HCT116 (cell line): Measurements from ENCODE around the gene KLHDC3. TPM values are rescaled to one million over a fixed set of nuclear protein-coding genes. Genes with fewer than 3 reads are reported as not detected.

Source experiments
- ATAC-seq: fragments of 200-7000 bp; cut with Tn5 transposase; 2 replicates; pipeline ENCODE4 v1.9.1; 2020; ENCODE audit warnings: mild to moderate bottlenecking, moderate library complexity
- BruUV-seq: library from RNA; stranded (reverse); fragments of 400-500 nt; replicated peaks from 2 replicates; lab custom pipeline; 2021; lab: Mats Ljungman, UMichigan
- CTCF ChIA-PET: fragments of 300-600 bp; sonication (Branson Sonifier 250); formaldehyde crosslinking; loops from one replicate; lab custom pipeline; 2021; ENCODE audit warnings: antibody characterized with exemption; lab: Charles Lee
- POLR2A ChIA-PET: fragments of 300-600, 350-600 bp; sonication (Branson Sonifier 250); formaldehyde crosslinking; loops from one replicate; lab custom pipeline; 2021; ENCODE audit warnings: antibody characterized with exemption; lab: Charles Lee
- RAD21 ChIA-PET, 2 experiments: fragments of 300-600 bp; sonication (Branson Sonifier 250); formaldehyde crosslinking; loops; one replicate each; lab custom pipeline; 2023; ENCODE audit warnings: low total read pairs in 2 of 2; ENCODE audit not compliant: uncharacterized antibody in 2 of 2, unreplicated experiment in 2 of 2, low non-redundant PET in 1 of 2; lab: Charles Lee
- DNase-seq: peaks from one replicate; pipeline ENCODE4 v3.0.0-alpha.2; 2010; ENCODE audit warnings: low read depth, low spot score
- H2AFZ ChIP-seq: fragments of 200-600 bp; shearing (Covaris generic), sonication (generic); 2 replicates; pipeline ENCODE4 v1.6.1; 2017; ENCODE audit warnings: low read depth, mixed run types, mixed read lengths, antibody characterized with exemption, low read length; ENCODE audit not compliant: poor library complexity, severe bottlenecking
- H3K27ac ChIP-seq: 2 replicates; pipeline ENCODE4 v1.5.1; 2012; ENCODE audit warnings: low read depth, low read length
- H3K27me3 ChIP-seq: fragments of 200-600 bp; sonication (generic); 2 replicates; pipeline ENCODE4 v1.6.1; 2016; ENCODE audit warnings: mixed run types, low read length, mixed read lengths; ENCODE audit not compliant: insufficient read depth
- H3K36me3 ChIP-seq, 2 experiments: fragments of 200-500 bp in 1 of 2; fragments of 200-600 bp in 1 of 2; sonication (Bioruptor generic) in 1 of 2; sonication (generic) in 1 of 2; 2 replicates each; pipeline versions ENCODE4 v1.5.1 to v1.6.1; 2014 to 2016; ENCODE audit warnings: low read length in 2 of 2, inconsistent platforms in 1 of 2, mixed read lengths in 1 of 2, mixed run types in 1 of 2; ENCODE audit not compliant: insufficient read depth in 2 of 2, control insufficient read depth in 1 of 2
- H3K4me1 ChIP-seq, 2 experiments: fragments of 200-600 bp in 1 of 2; sonication (generic) in 1 of 2; 2 replicates each; pipeline versions ENCODE4 v1.5.1 to v1.6.1; 2012 to 2017; ENCODE audit warnings: low read length in 2 of 2, inconsistent platforms in 1 of 2, mild to moderate bottlenecking in 1 of 2, mixed read lengths in 1 of 2, mixed run types in 1 of 2, moderate library complexity in 1 of 2; ENCODE audit not compliant: insufficient read depth in 2 of 2, control insufficient read depth in 1 of 2
- H3K4me2 ChIP-seq: fragments of 200-600 bp; sonication (generic); 2 replicates; pipeline ENCODE4 v1.6.1; 2017; ENCODE audit warnings: mixed run types, low read length, mixed read lengths
- H3K4me3 ChIP-seq, 2 experiments: fragments of 200-600 bp in 1 of 2; sonication (generic) in 1 of 2; replicated peaks in 1 of 2; 2 replicates each; pipeline ENCODE4 v1.5.1; 2011 to 2016; ENCODE audit warnings: low read length in 2 of 2, control low read depth in 1 of 2, low read depth in 1 of 2, mild to moderate bottlenecking in 1 of 2, mixed read lengths in 1 of 2, mixed run types in 1 of 2
- H3K79me2 ChIP-seq: fragments of 200-600 bp; sonication (generic); 2 replicates; pipeline ENCODE4 v1.6.1; 2017; ENCODE audit warnings: mild to moderate bottlenecking, mixed run types, low read length, moderate library complexity, mixed read lengths; ENCODE audit not compliant: insufficient read depth
- H3K9ac ChIP-seq: fragments of 200-600 bp; sonication (generic); 2 replicates; pipeline ENCODE4 v1.6.1; 2016; ENCODE audit warnings: low read length, mixed read lengths
- H3K9me2 ChIP-seq: fragments of 200-600 bp; sonication (generic), shearing (Covaris generic); 2 replicates; pipeline ENCODE4 v1.6.1; 2017; ENCODE audit warnings: mixed run types, mild to moderate bottlenecking, moderate library complexity; ENCODE audit not compliant: insufficient read depth
- H3K9me3 ChIP-seq, 2 experiments: fragments of 200-500 bp in 1 of 2; fragments of 200-600 bp in 1 of 2; sonication (Bioruptor generic) in 1 of 2; sonication (generic) in 1 of 2; 2 replicates each; pipeline ENCODE4 v1.6.1; 2014 to 2017; ENCODE audit warnings: low read length in 2 of 2, mixed read lengths in 2 of 2, inconsistent platforms in 1 of 2, low read depth in 1 of 2, mild to moderate bottlenecking in 1 of 2, mixed run types in 1 of 2, moderate library complexity in 1 of 2; ENCODE audit not compliant: control insufficient read depth in 1 of 2, insufficient read depth in 1 of 2
- H4K20me1 ChIP-seq: fragments of 200-600 bp; sonication (generic), shearing (Covaris generic); 2 replicates; pipeline ENCODE4 v1.6.1; 2017; ENCODE audit warnings: mixed run types, mild to moderate bottlenecking, moderate library complexity; ENCODE audit not compliant: insufficient read depth
- CBX3 ChIP-seq: IDR thresholded peaks from 2 replicates; pipeline ENCODE4 v1.6.1; 2012; ENCODE audit warnings: low read depth
- CEBPB ChIP-seq: IDR thresholded peaks from 2 replicates; pipeline ENCODE4 v1.6.1; 2012; ENCODE audit warnings: low read depth
- FOSL1 ChIP-seq: IDR thresholded peaks from 2 replicates; pipeline ENCODE4 v1.6.1; 2012; ENCODE audit warnings: low read depth
- JUND ChIP-seq: IDR thresholded peaks from 2 replicates; pipeline ENCODE4 v1.6.1; 2012
- MAX ChIP-seq: IDR thresholded peaks from 2 replicates; pipeline ENCODE4 v1.6.1; 2012
- POLR2A ChIP-seq: IDR thresholded peaks from 2 replicates; pipeline ENCODE4 v1.7.0; 2011; ENCODE audit warnings: borderline replicate concordance; ENCODE audit not compliant: insufficient read depth, insufficient read length; ENCODE audit errors: extremely low read depth
- RAD21 ChIP-seq: IDR thresholded peaks from 2 replicates; pipeline ENCODE4 v1.6.1; 2012; ENCODE audit warnings: low read depth, mild to moderate bottlenecking
- REST ChIP-seq: IDR thresholded peaks from 2 replicates; pipeline ENCODE4 v1.6.1; 2012; ENCODE audit warnings: low read depth
- SIN3A ChIP-seq: IDR thresholded peaks from 2 replicates; pipeline ENCODE4 v1.6.1; 2012; ENCODE audit warnings: low read depth
- SP1 ChIP-seq: IDR thresholded peaks from 2 replicates; pipeline ENCODE4 v1.6.1; 2012; ENCODE audit warnings: low read depth
- SRF ChIP-seq: IDR thresholded peaks from 2 replicates; pipeline ENCODE4 v1.6.1; 2012; ENCODE audit warnings: low read depth
- TCF7L2 ChIP-seq: IDR thresholded peaks from 2 replicates; pipeline ENCODE4 v1.7.0; 2011; ENCODE audit warnings: borderline replicate concordance, inconsistent platforms; ENCODE audit not compliant: insufficient read depth, insufficient read length; ENCODE audit errors: extremely low read depth
- YY1 ChIP-seq: IDR thresholded peaks from 2 replicates; pipeline ENCODE4 v1.6.1; 2011; ENCODE audit warnings: low read length, low read depth, moderate library complexity, mild to moderate bottlenecking; ENCODE audit not compliant: insufficient replicate concordance; ENCODE audit errors: extremely low read depth
- ZBTB33 ChIP-seq: IDR thresholded peaks from 2 replicates; pipeline ENCODE4 v1.6.1; 2011; ENCODE audit warnings: mild to moderate bottlenecking, low read length, moderate library complexity; ENCODE audit not compliant: insufficient replicate concordance; ENCODE audit errors: extremely low read depth
- ZFX ChIP-seq: fragments of 450-650 bp; IDR thresholded peaks from 2 replicates; pipeline ENCODE4 v1.6.1; 2017
- ZNF274 ChIP-seq: fragments of 200-500 bp; sonication (Bioruptor generic); IDR thresholded peaks from 2 replicates; pipeline ENCODE4 v1.6.1; 2014; ENCODE audit warnings: mild to moderate bottlenecking, low read depth, low read length, inconsistent platforms
- intact Hi-C: fragments of 100-400 bp; cut with micrococcal nuclease; formaldehyde crosslinking; loops from 2 replicates; pipeline ENCODE4 v1.10.0; 2022
- total RNA-seq: library from RNA; stranded (reverse); gene quantifications from one replicate; pipeline ENCODE4 v1.2.1, GENCODE V29; 2021; ENCODE audit not compliant: unreplicated experiment
- TF ChIP-seq, protein P1 (sequence below): IDR thresholded peaks from 2 replicates; pipeline ENCODE4 v1.6.1; 2012

KLHDC3 gene
- total RNA-seq, 1 experiment from 2014 or later: 67.2 TPM

GRCh38 chr6:42984001-42984923, 29.8 kb upstream of the KLHDC3 start, which contains the start of gene PPP2R5D (continued):
- peak; percentile 51; the same call in 1 of the 2 replicates for TF ChIP-seq ZFX
- TF ChIP-seq, protein P1, sequence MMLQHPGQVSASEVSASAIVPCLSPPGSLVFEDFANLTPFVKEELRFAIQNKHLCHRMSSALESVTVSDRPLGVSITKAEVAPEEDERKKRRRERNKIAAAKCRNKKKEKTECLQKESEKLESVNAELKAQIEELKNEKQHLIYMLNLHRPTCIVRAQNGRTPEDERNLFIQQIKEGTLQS: no peak
- TF ChIP-seq RAD21: no peak
- no peak for TF ChIP-seq CBX3
- no peak for TF ChIP-seq MAX
- no peak for TF ChIP-seq CEBPB

- CTCF ChIA-PET: interaction anchor here (1.5 kb wide), 1 partner anchor 12 kb away, joined by 12 read pairs; no protein-coding TSS in a partner anchor
- intact Hi-C loops: no loop called here
- Histone ChIP-seq H3K27me3 (no peaks in the 10 kb centered on the region), H3K27ac (peak overlapping the region; percentile 73), H3K79me2 (peaks cover 31% of the 10 kb centered on the region), H3K9me3 (no peaks in the 10 kb centered on the region), H4K20me1 (no peaks in the 10 kb centered on the region), H3K4me1 (peaks cover 6 to 20% of the 10 kb centered on the region in 2 experiments; a peak in 3 of 4 replicates), H3K9ac (peak overlapping the region; percentile 82), H3K9me2 (no peaks in the 10 kb centered on the region), H3K4me2 (peak overlapping the region; percentile 93), H3K4me3 (peak overlapping the region; percentile 82 to 85), H3K36me3 (peaks cover 3 to 4% of the 10 kb centered on the region in 2 experiments; a peak in 2 of 4 replicates), H2AFZ (no peak overlapping the region)
- RAD21 ChIA-PET: no interaction called here
- TSS peak; percentile 31 for BruUV-seq
- DNase-seq: no peak
- POLR2A ChIA-PET: interaction anchor here (1.1 to 1.5 kb wide), 3 partner anchors 13 to 56 kb away, joined by 6 to 12 read pairs (median 11); partner anchors contain the start of gene CNPY3
- no peak for ATAC-seq
- no peak for TF ChIP-seq POLR2A
- TF ChIP-seq CBX3: no peak
- TF ChIP-seq CEBPB: no peak
- no peak for TF ChIP-seq ZNF274
- no peak for TF ChIP-seq TCF7L2
- TF ChIP-seq MAX: no peak
- TF ChIP-seq SRF: no peak
- no peak for TF ChIP-seq ZBTB33
- TF ChIP-seq SP1: no peak
- TF ChIP-seq REST: no peak
- TF ChIP-seq JUND: no peak
- TF ChIP-seq YY1: no peak
- TF ChIP-seq FOSL1: no peak
- TF ChIP-seq SIN3A: no peak
Measured at GRCh38 chr6:42984924-42985475, 29.0 kb upstream of the KLHDC3 start.
